ENCODE measurements around the gene ECI1. TPM values are rescaled to one million over a fixed set of nuclear protein-coding genes. Genes with fewer than 3 reads are reported as not detected.

The ECI1 gene
- total RNA-seq, 1 experiment from 2014 or later = 95.4 TPM

DNA sequence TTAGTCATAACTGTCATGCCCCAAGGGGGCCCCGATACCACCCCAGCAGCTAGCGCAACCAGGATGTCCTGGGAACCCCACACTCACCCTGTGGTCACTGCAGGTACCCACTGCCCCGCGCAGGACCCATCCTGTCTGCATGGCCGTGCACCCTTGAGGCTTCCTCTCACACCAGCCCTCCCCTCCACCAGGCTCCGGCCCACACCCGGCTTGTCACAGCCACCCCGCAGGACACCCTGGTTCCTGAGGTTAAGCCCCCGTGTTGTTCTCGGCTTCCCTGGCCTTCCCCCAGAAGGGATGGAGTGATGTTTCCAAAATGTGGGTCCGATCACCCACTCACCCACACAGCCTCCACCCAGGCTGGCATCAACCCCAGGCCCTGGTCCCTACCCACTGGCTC is 7.6 kb downstream of the ECI1 start:
- Mint-ChIP-seq H3K9me3 (no peaks in the 10 kb centered on the region; a peak in 1 of 5 replicates), H3K27me3 (ENCODE audit: low read depth) (no peaks in the 10 kb centered on the region), H3K4me1 (peaks cover 0 to 3% of the 10 kb centered on the region in 2 experiments; a peak in 1 of 4 replicates), H3K27ac (peak overlapping the region in 1 of 3 experiments; percentile 44; a peak in 1 of 7 replicates), H3K4me3 (no peak overlapping the region), H3K36me3 (ENCODE audit: insufficient read depth in 1 of 3, low read depth in 3 of 3) (peaks cover 18 to 71% (median 48%) of the 10 kb centered on the region in 3 experiments; a peak in 6 of 7 replicates)
- H4K91ac ChIP-seq (ENCODE audit: insufficient read length, low read depth, low read length) = no peak overlapping the region
- no peak overlapping the region for H4K8ac ChIP-seq (replicated peaks; ENCODE audit: insufficient read length, low read depth, low read length)
- H3T11ph ChIP-seq (ENCODE audit: low read length) = no peak overlapping the region
- no peaks in the 10 kb centered on the region for H3K79me2 ChIP-seq (ENCODE audit: insufficient read depth, low read length)
- no peaks in the 10 kb centered on the region for H3K27me3 ChIP-seq (ENCODE audit: insufficient read depth, low read length)
- H3K79me1 ChIP-seq (ENCODE audit: insufficient read depth, low read depth, low read length, poor library complexity, severe bottlenecking) = no peaks in the 10 kb centered on the region
- H2BK5ac ChIP-seq (ENCODE audit: insufficient read length, low read length) = no peak overlapping the region
- no peak overlapping the region for H3K4ac ChIP-seq (ENCODE audit: low read depth, low read length)
- no peak overlapping the region for H3K27ac ChIP-seq (ENCODE audit: insufficient read length, low read depth, low read length)
- no peak overlapping the region for H3K4me2 ChIP-seq (ENCODE audit: insufficient read depth, insufficient read length, low read length)
- no peak overlapping the region for H2AK5ac ChIP-seq (ENCODE audit: insufficient read length, low read length)
- H4K20me1 ChIP-seq (ENCODE audit: control insufficient read depth, insufficient read depth, insufficient read length) = no peaks in the 10 kb centered on the region
- H3K9me3 ChIP-seq (ENCODE audit: control insufficient read depth, low read depth, low read length) = no peaks in the 10 kb centered on the region
- H3K9ac ChIP-seq (ENCODE audit: extremely low read depth, insufficient read length, low read length) = no peak overlapping the region
- no peak overlapping the region for H3K23ac ChIP-seq (ENCODE audit: insufficient read length, low read depth, low read length)
- no CpG with 5 or more reads among the region's 11 CpGs for WGBS (ENCODE audit: extremely low coverage, insufficient read length, low lambda C conversion rate)
- no peaks in the 10 kb centered on the region for H3K23me2 ChIP-seq (ENCODE audit: insufficient read length, low read depth, low read length, poor library complexity, severe bottlenecking)
- no peak for DNase-seq
- no peak overlapping the region for H2AFZ ChIP-seq (ENCODE audit: low read length)
- H4K5ac ChIP-seq (ENCODE audit: insufficient read length, low read depth, low read length) = no peak overlapping the region
- H3K18ac ChIP-seq (ENCODE audit: insufficient read length, low read depth, low read length) = no peak overlapping the region
- TF ChIP-seq, protein P1, sequence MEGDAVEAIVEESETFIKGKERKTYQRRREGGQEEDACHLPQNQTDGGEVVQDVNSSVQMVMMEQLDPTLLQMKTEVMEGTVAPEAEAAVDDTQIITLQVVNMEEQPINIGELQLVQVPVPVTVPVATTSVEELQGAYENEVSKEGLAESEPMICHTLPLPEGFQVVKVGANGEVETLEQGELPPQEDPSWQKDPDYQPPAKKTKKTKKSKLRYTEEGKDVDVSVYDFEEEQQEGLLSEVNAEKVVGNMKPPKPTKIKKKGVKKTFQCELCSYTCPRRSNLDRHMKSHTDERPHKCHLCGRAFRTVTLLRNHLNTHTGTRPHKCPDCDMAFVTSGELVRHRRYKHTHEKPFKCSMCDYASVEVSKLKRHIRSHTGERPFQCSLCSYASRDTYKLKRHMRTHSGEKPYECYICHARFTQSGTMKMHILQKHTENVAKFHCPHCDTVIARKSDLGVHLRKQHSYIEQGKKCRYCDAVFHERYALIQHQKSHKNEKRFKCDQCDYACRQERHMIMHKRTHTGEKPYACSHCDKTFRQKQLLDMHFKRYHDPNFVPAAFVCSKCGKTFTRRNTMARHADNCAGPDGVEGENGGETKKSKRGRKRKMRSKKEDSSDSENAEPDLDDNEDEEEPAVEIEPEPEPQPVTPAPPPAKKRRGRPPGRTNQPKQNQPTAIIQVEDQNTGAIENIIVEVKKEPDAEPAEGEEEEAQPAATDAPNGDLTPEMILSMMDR (conservative IDR thresholded peaks at IDR 0.05) = no peak
- no peak overlapping the region for H2BK15ac ChIP-seq (ENCODE audit: low read depth, low read length)
- no peak overlapping the region for H2BK12ac ChIP-seq (ENCODE audit: insufficient read length, low read depth, low read length)
- H3K56ac ChIP-seq (ENCODE audit: insufficient read length, low read depth, low read length) = no peak overlapping the region
- no peaks in the 10 kb centered on the region for H3K4me1 ChIP-seq (ENCODE audit: insufficient read depth, low read length)
- no peak overlapping the region for H3K14ac ChIP-seq (ENCODE audit: insufficient read depth, low read length)
- no peak overlapping the region for H2BK20ac ChIP-seq (ENCODE audit: low read depth, low read length, poor library complexity, severe bottlenecking)
- H2BK120ac ChIP-seq (ENCODE audit: low read depth, low read length, poor library complexity, severe bottlenecking) = no peak overlapping the region
